Endothelial cell of umbilical vein (primary cell): Measurements from ENCODE around the gene DLD. TPM values are rescaled to one million over a fixed set of nuclear protein-coding genes. Genes with fewer than 3 reads are reported as not detected.
"Not testable (repeated sequence)": the region's sequence is repeated elsewhere in the genome, so short reads cannot be mapped to it uniquely, and the experiment has no call there.

ENCODE experiments used
- BruUV-seq: library from RNA; stranded (reverse); fragments of 400-500 nt; replicated peaks from 2 replicates; lab custom pipeline; 2021; lab: Mats Ljungman, UMichigan
- CTCF ChIA-PET: fragments of 300-600, 350-600 bp; sonication (Branson Sonifier 250); formaldehyde crosslinking; loops from one replicate; lab custom pipeline; 2021; ENCODE audit warnings: antibody characterized with exemption, inconsistent platforms; lab: Charles Lee
- POLR2A ChIA-PET: fragments of 300-600, 350-600 bp; sonication (Branson Sonifier 250); formaldehyde crosslinking; loops from one replicate; lab custom pipeline; 2021; ENCODE audit warnings: antibody characterized with exemption, inconsistent platforms; lab: Charles Lee
- DNase-seq: peaks from one replicate; pipeline ENCODE4 v3.0.0-alpha.2; 2011; ENCODE audit warnings: low read depth, low spot score
- FAIRE-seq: peaks from 2 replicates; lab custom pipeline; 2011; peaks lifted over from hg19 to GRCh38; lab: Jason Lieb, UNC
- H2AFZ ChIP-seq: 2 replicates; pipeline ENCODE4 v1.6.0; 2012; ENCODE audit warnings: low read depth, low read length, control low read depth, inconsistent platforms
- H3K27ac ChIP-seq: 2 replicates; pipeline ENCODE4 v1.5.1; 2011; ENCODE audit warnings: low read depth, mild to moderate bottlenecking, control low read depth, low read length, moderate library complexity; ENCODE audit not compliant: insufficient read depth
- H3K27me3 ChIP-seq, 2 experiments: 2 replicates each; pipeline versions ENCODE4 v1.6.0 to v1.6.1; 2011; ENCODE audit warnings: low read length in 2 of 2, mixed read lengths in 1 of 2; ENCODE audit not compliant: control insufficient read depth in 2 of 2, insufficient read depth in 2 of 2
- H3K36me3 ChIP-seq, 2 experiments: 2 replicates in 1 of 2; 3 replicates in 1 of 2; pipeline ENCODE4 v1.5.1; 2011; ENCODE audit warnings: low read length in 2 of 2, mild to moderate bottlenecking in 1 of 2, moderate library complexity in 1 of 2; ENCODE audit not compliant: control insufficient read depth in 2 of 2, insufficient read depth in 2 of 2; ENCODE audit errors: extremely low read depth in 1 of 2
- H3K4me1 ChIP-seq: 3 replicates; pipeline ENCODE4 v1.5.1; 2011; ENCODE audit warnings: mild to moderate bottlenecking, low read length; ENCODE audit not compliant: control insufficient read depth, insufficient read depth; ENCODE audit errors: extremely low read depth
- H3K4me2 ChIP-seq: 2 replicates; pipeline ENCODE4 v1.6.1; 2011; ENCODE audit warnings: low read length, control low read depth, mixed read lengths; ENCODE audit not compliant: insufficient read depth
- H3K4me3 ChIP-seq, 3 experiments: fragments of 200-600 bp in 1 of 3; sonication (generic), shearing (Covaris generic) in 1 of 3; replicated peaks in 1 of 3; 2 replicates each; pipeline ENCODE4 v1.5.1; 2011 to 2016; ENCODE audit warnings: control low read depth in 3 of 3, low read length in 3 of 3, mild to moderate bottlenecking in 2 of 3, inconsistent platforms in 1 of 3, low read depth in 1 of 3, moderate library complexity in 1 of 3; ENCODE audit not compliant: insufficient read depth in 1 of 3
- H3K79me2 ChIP-seq: 2 replicates; pipeline ENCODE4 v1.6.0; 2012; ENCODE audit warnings: low read length, inconsistent platforms; ENCODE audit not compliant: control insufficient read depth, insufficient read depth
- H3K9ac ChIP-seq: replicated peaks from 2 replicates; pipeline ENCODE3; 2011; ENCODE audit warnings: low read length, control low read depth; ENCODE audit not compliant: insufficient read depth; ENCODE audit errors: extremely low read depth
- H3K9me1 ChIP-seq: replicated peaks from 3 replicates; pipeline ENCODE4 v1.6.0; 2011; ENCODE audit warnings: mild to moderate bottlenecking, low read length; ENCODE audit not compliant: control insufficient read depth, insufficient read depth; ENCODE audit errors: extremely low read depth
- H3K9me3 ChIP-seq: replicated peaks from 2 replicates; pipeline ENCODE4 v1.5.1; 2012; ENCODE audit warnings: low read length, inconsistent platforms; ENCODE audit not compliant: control insufficient read depth, insufficient read depth
- H4K20me1 ChIP-seq: replicated peaks from 2 replicates; pipeline ENCODE3; 2011; ENCODE audit warnings: mild to moderate bottlenecking, low read length; ENCODE audit not compliant: control insufficient read depth, insufficient read depth; ENCODE audit errors: extremely low read depth
- CTCF ChIP-seq, 2 donors: IDR thresholded peaks; 1 replicate in 1 of 2; 2 replicates in 1 of 2; pipeline ENCODE4 v1.5.1; 2011; ENCODE audit warnings: low read length in 2 of 2, mild to moderate bottlenecking in 2 of 2, moderate library complexity in 2 of 2, control low read depth in 1 of 2, inconsistent platforms in 1 of 2, low read depth in 1 of 2; ENCODE audit not compliant: insufficient read depth in 1 of 2; ENCODE audit errors: extremely low read depth in 1 of 2
- EZH2 ChIP-seq: IDR thresholded peaks from 2 replicates; pipeline ENCODE4 v1.6.1; 2012; ENCODE audit warnings: borderline replicate concordance, low read depth, mild to moderate bottlenecking, moderate library complexity, low read length, inconsistent platforms; ENCODE audit not compliant: severe bottlenecking
- FOS ChIP-seq: IDR thresholded peaks from 2 replicates; pipeline ENCODE4 v1.6.1; 2011; ENCODE audit warnings: mild to moderate bottlenecking, low read length, moderate library complexity, borderline replicate concordance; ENCODE audit not compliant: insufficient read depth
- GATA2 ChIP-seq: IDR thresholded peaks from 2 replicates; pipeline ENCODE4 v1.7.0; 2011; ENCODE audit warnings: low read depth, mild to moderate bottlenecking, moderate library complexity, mixed read lengths, low read length; ENCODE audit not compliant: insufficient read length, insufficient read depth
- JUN ChIP-seq: IDR thresholded peaks from 2 replicates; pipeline ENCODE4 v1.6.1; 2011; ENCODE audit warnings: borderline replicate concordance, low read depth; ENCODE audit not compliant: insufficient read length, insufficient read depth
- MAX ChIP-seq: IDR thresholded peaks from 2 replicates; pipeline ENCODE4 v1.6.1; 2011; ENCODE audit not compliant: insufficient read depth, insufficient read length
- MYC ChIP-seq: IDR thresholded peaks from one replicate; pipeline ENCODE4 v1.6.1; 2011; ENCODE audit warnings: mild to moderate bottlenecking, low read depth, low read length
- POLR2A ChIP-seq: IDR thresholded peaks from 2 replicates; pipeline ENCODE4 v1.6.1; 2012; ENCODE audit warnings: low read depth, mild to moderate bottlenecking, control low read depth, low read length
- POLR2AphosphoS5 ChIP-seq: IDR thresholded peaks from 2 replicates; pipeline ENCODE4 v1.6.1; 2012; ENCODE audit warnings: low read depth, mild to moderate bottlenecking, control low read depth, low read length, moderate library complexity; ENCODE audit not compliant: insufficient read depth
- dilution Hi-C: fragments of 300-500 bp; cut with MboI; formaldehyde crosslinking; loops from one replicate; pipeline ENCODE4 v1.15.0; 2019; ENCODE audit warnings: low sequenced_read_pairs; ENCODE audit not compliant: extremely low pct_ligation_motif_present
- intact Hi-C: fragments of 100-400 bp; cut with micrococcal nuclease; formaldehyde crosslinking; loops from one replicate; pipeline ENCODE4 v1.10.0; 2022
- polyA plus RNA-seq, 4 experiments: library from polyadenylated mRNA; depleted of rRNA in 3 of 4; stranded (reverse) in 3 of 4; unstranded in 1 of 4; fragments of >200 nt; gene quantifications; 2 replicates each; pipeline versions ENCODE4 v1.2.1 to v1.2.3, GENCODE V29; 2011 to 2012; ENCODE audit warnings: missing spikeins in 1 of 4
- total RNA-seq: library from RNA; stranded (reverse); gene quantifications from 2 replicates; pipeline ENCODE4 v1.2.3, GENCODE V29; 2021

DLD gene
- total and polyA plus RNA-seq, 2 donors (not counting 3 experiments of a cell fraction or from before 2014, with no cell fraction given): 61.7 to 95.0 TPM

DNA sequence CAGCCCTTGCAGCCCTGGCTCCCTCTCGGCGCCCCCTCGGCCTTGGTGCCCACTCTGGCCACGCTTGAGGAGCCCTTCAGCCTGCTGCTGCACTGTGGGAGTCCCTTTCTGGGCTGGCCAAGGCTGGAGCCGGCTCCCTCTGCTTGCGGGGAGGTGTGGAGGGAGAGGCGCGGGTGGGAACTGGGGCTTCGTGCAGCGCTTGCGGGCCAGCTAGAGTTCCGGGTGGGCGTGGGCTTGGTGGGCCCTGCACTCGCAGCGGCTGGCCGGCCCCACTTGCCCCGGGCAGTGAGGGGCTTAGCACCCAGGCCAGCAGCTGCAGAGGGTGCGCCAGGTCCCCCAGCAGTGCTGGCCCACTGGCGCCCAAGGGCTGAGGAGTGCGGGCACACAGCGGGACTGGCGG, 3.2 kb upstream of the DLD start:
- H2AFZ ChIP-seq, POLR2A ChIA-PET, intact Hi-C loops, H3K9ac ChIP-seq, BruUV-seq, H4K20me1 ChIP-seq, H3K27ac ChIP-seq, DNase-seq, H3K9me1 ChIP-seq, H3K4me3 ChIP-seq, FAIRE-seq, H3K4me2 ChIP-seq, H3K9me3 ChIP-seq, dilution Hi-C loops, H3K36me3 ChIP-seq: not testable (repeated sequence)
- Histone ChIP-seq H3K27me3 (peaks cover 15 to 31% of the 10 kb centered on the region in 2 experiments), H3K79me2 (peaks cover 10% of the 10 kb centered on the region), H3K4me1 (peaks cover 16% of the 10 kb centered on the region)
- CTCF ChIA-PET: interaction anchor here (1.1 to 2.9 kb wide), 3 partner anchors 8 to 258 kb away, joined by 3 to 23 read pairs (median 8); no protein-coding TSS in a partner anchor

- Histone ChIP-seq H2AFZ (peak overlapping the region; percentile 75), H3K79me2 (peaks cover 25% of the 10 kb centered on the region), H3K4me2 (no peak overlapping the region), H4K20me1 (no peaks in the 10 kb centered on the region), H3K4me1 (peaks cover 24% of the 10 kb centered on the region), H3K4me3 (no peak overlapping the region), H3K36me3 (peaks cover 0 to 2% of the 10 kb centered on the region in 2 experiments), H3K27ac (no peak overlapping the region), H3K9me3 (no peaks in the 10 kb centered on the region), H3K9me1 (no peaks in the 10 kb centered on the region), H3K27me3 (peaks cover 8 to 18% of the 10 kb centered on the region in 2 experiments), H3K9ac (no peak overlapping the region)
- ChIA-PET POLR2A (no interaction called here), CTCF (interaction anchor here (0.8 to 3.8 kb wide), 3 partner anchors 10 to 15 kb away, joined by 5 to 23 read pairs (median 19); no protein-coding TSS in a partner anchor)
- TF ChIP-seq POLR2A: no peak
- TF ChIP-seq CTCF (IDR thresholded peaks at IDR 0.05; ENCODE audit: extremely low read depth in 1 of 2, insufficient read depth in 1 of 2, low read depth in 1 of 2, low read length in 2 of 2): no peak
- TF ChIP-seq GATA2: no peak
- TF ChIP-seq FOS: no peak
- no peak for TF ChIP-seq MAX
- TF ChIP-seq POLR2AphosphoS5: no peak
- no peak for TF ChIP-seq EZH2
- no peak for TF ChIP-seq JUN
- no peak for TF ChIP-seq MYC
- intact Hi-C loops: no loop called here
- DNase-seq (no peak), FAIRE-seq (no peak)
- dilution Hi-C loops: no loop called here
- no TSS peak for BruUV-seq
These were observed 991 bp upstream of the DLD start for GRCh38 chr7:107889992-107890391.
